Breast epithelium (tissue), 4 donors: ENCODE results near the gene POFUT1. TPM values are rescaled to one million over a fixed set of nuclear protein-coding genes. Genes with fewer than 3 reads are reported as not detected.

Experiments
- DNase-seq, 2 donors: peaks; one replicate each; pipeline ENCODE4 v3.0.0-alpha.2; 2019; ENCODE audit warnings: low spot score in 2 of 2
- H3K27ac ChIP-seq, 2 donors: fragments of 200-600 bp; sonication (generic) in 1 of 2; one replicate each; pipeline ENCODE4 v1.5.1; 2016 to 2019; ENCODE audit warnings: mild to moderate bottlenecking in 1 of 2
- H3K27me3 ChIP-seq, 2 donors: fragments of 200-600 bp; sonication (generic) in 1 of 2; one replicate each; pipeline versions ENCODE4 v1.5.1 to v1.6.0; 2017 to 2019; ENCODE audit warnings: control low read depth in 1 of 2, mild to moderate bottlenecking in 1 of 2
- H3K36me3 ChIP-seq: fragments of 200-600 bp; one replicate; pipeline ENCODE4 v1.5.1; 2019
- H3K4me1 ChIP-seq, 2 donors: fragments of 200-600 bp; sonication (generic); one replicate each; pipeline ENCODE4 v1.5.1; 2016 to 2019; ENCODE audit warnings: control low read depth in 1 of 2
- H3K4me3 ChIP-seq, 3 donors: fragments of 200-600 bp; sonication (generic); 1 replicate in 2 of 3; 2 replicates in 1 of 3; pipeline ENCODE4 v1.5.1; 2016 to 2019; ENCODE audit warnings: mild to moderate bottlenecking in 3 of 3, moderate library complexity in 2 of 3
- H3K9me3 ChIP-seq, 2 donors: fragments of 200-600 bp; sonication (generic) in 1 of 2; one replicate each; pipeline ENCODE4 v1.5.1; 2016 to 2019; ENCODE audit warnings: control low read depth in 1 of 2
- CTCF ChIP-seq, 3 donors: fragments of 450-650 bp; IDR thresholded peaks; one replicate each; pipeline ENCODE4 v1.5.1; 2016 to 2017; ENCODE audit warnings: antibody characterized with exemption in 3 of 3, mild to moderate bottlenecking in 3 of 3, moderate library complexity in 3 of 3
- POLR2A ChIP-seq: fragments of 450-650 bp; IDR thresholded peaks from one replicate; pipeline ENCODE4 v1.6.1; 2016; ENCODE audit warnings: antibody characterized with exemption, mild to moderate bottlenecking, moderate library complexity
- POLR2AphosphoS5 ChIP-seq, 3 donors: sonication (generic); formaldehyde crosslinking; IDR thresholded peaks; one replicate each; pipeline ENCODE4 v1.6.1; 2017; ENCODE audit warnings: antibody characterized with exemption in 3 of 3
- intact Hi-C: fragments of 100-400 bp; cut with DNase I; formaldehyde crosslinking; loops from one replicate; pipeline ENCODE4 v1.15.1; 2023; ENCODE audit warnings: low total_unique reads
- total RNA-seq, 3 donors: library from RNA; depleted of rRNA; stranded (reverse); fragments of >200 nt; gene quantifications; one replicate each; pipeline ENCODE4 v1.1.0, GENCODE V29; 2016

The POFUT1 gene
- total RNA-seq, 3 donors from 2014 or later, result 29.5 to 38.7 (median 34.2) TPM

GRCh38 chr20:32227744-32228688 is 20.3 kb downstream of the POFUT1 start:
- TF ChIP-seq CTCF (IDR thresholded peaks at IDR 0.05) (no peak), POLR2A (no peak), POLR2AphosphoS5 (IDR thresholded peaks at IDR 0.05) (no peak)
- H3K4me1 ChIP-seq, result no peaks in the 10 kb centered on the region
- no peak for DNase-seq
- no peaks in the 10 kb centered on the region for H3K27me3 ChIP-seq
- H3K9me3 ChIP-seq, result no peaks in the 10 kb centered on the region
- no peaks in the 10 kb centered on the region for H3K36me3 ChIP-seq
- no peak overlapping the region for H3K4me3 ChIP-seq
- H3K27ac ChIP-seq, result no peak overlapping the region
- intact Hi-C loops, result no loop called here

- Histone ChIP-seq H3K9me3 (no peaks in the 10 kb centered on the region), H3K4me3 (no peak overlapping the region), H3K4me1 (no peaks in the 10 kb centered on the region), H3K36me3 (no peaks in the 10 kb centered on the region), H3K27ac (no peak overlapping the region), H3K27me3 (no peaks in the 10 kb centered on the region)
- TF ChIP-seq POLR2A (no peak), CTCF (IDR thresholded peaks at IDR 0.05) (no peak), POLR2AphosphoS5 (IDR thresholded peaks at IDR 0.05) (no peak)
- intact Hi-C loops, result no loop called here
- no peak for DNase-seq
Measured at GRCh38 chr20:32229251-32229747, 21.6 kb downstream of the POFUT1 start.

- intact Hi-C loops, result no loop called here
- H3K36me3 ChIP-seq, result no peaks in the 10 kb centered on the region
Measured at GRCh38 chr20:32230707-32231106, 23.0 kb downstream of the POFUT1 start.

GRCh38 chr20:32231245-32231644 is 23.6 kb downstream of the POFUT1 start:
- no peaks in the 10 kb centered on the region for H3K27me3 ChIP-seq
- intact Hi-C loops, result no loop called here
- H3K9me3 ChIP-seq, result no peaks in the 10 kb centered on the region
- H3K4me3 ChIP-seq, result no peak overlapping the region
- no peaks in the 10 kb centered on the region for H3K4me1 ChIP-seq
- no peak for DNase-seq
- H3K27ac ChIP-seq, result no peak overlapping the region
- TF ChIP-seq POLR2AphosphoS5 (IDR thresholded peaks at IDR 0.05) (no peak), POLR2A (no peak), CTCF (IDR thresholded peaks at IDR 0.05) (no peak)
- H3K36me3 ChIP-seq, result no peaks in the 10 kb centered on the region

More at GRCh38 chr20:32230707-32231106, 23.0 kb downstream of the POFUT1 start:
- TF ChIP-seq POLR2AphosphoS5 (IDR thresholded peaks at IDR 0.05) (no peak), CTCF (IDR thresholded peaks at IDR 0.05) (no peak), POLR2A (no peak)
- H3K4me3 ChIP-seq, result no peak overlapping the region
- H3K9me3 ChIP-seq, result no peaks in the 10 kb centered on the region
- H3K4me1 ChIP-seq, result no peaks in the 10 kb centered on the region
- no peak for DNase-seq
- H3K27ac ChIP-seq, result no peak overlapping the region
- no peaks in the 10 kb centered on the region for H3K27me3 ChIP-seq

- TF ChIP-seq POLR2AphosphoS5 (IDR thresholded peaks at IDR 0.05) (no peak), CTCF (IDR thresholded peaks at IDR 0.05) (no peak), POLR2A (no peak)
- Histone ChIP-seq H3K9me3 (no peaks in the 10 kb centered on the region), H3K27ac (no peak overlapping the region), H3K27me3 (no peaks in the 10 kb centered on the region), H3K4me1 (no peaks in the 10 kb centered on the region), H3K4me3 (no peak overlapping the region), H3K36me3 (no peaks in the 10 kb centered on the region)
- no peak for DNase-seq
- intact Hi-C loops, result no loop called here
Measured at GRCh38 chr20:32231847-32232246, 24.2 kb downstream of the POFUT1 start.
